Activated CD4-positive, alpha-beta T cell treated with anti-CD3 and anti-CD28 coated beads, Interleukin-10, Interleukin-2, amounts not matched to agents 100 ng/mL and 50 ng/mL, durations not matched to agents 16 hours and 8 hours (primary cell): ENCODE data around the gene PLCG2.
"Not testable (repeated sequence)": the region's sequence is repeated elsewhere in the genome, so short reads cannot be mapped to it uniquely, and the experiment has no call there.

Experiments used
- DNase-seq: peaks from one replicate; pipeline ENCODE4 v3.0.0-alpha.2; 2020

Gene PLCG2

DNA sequence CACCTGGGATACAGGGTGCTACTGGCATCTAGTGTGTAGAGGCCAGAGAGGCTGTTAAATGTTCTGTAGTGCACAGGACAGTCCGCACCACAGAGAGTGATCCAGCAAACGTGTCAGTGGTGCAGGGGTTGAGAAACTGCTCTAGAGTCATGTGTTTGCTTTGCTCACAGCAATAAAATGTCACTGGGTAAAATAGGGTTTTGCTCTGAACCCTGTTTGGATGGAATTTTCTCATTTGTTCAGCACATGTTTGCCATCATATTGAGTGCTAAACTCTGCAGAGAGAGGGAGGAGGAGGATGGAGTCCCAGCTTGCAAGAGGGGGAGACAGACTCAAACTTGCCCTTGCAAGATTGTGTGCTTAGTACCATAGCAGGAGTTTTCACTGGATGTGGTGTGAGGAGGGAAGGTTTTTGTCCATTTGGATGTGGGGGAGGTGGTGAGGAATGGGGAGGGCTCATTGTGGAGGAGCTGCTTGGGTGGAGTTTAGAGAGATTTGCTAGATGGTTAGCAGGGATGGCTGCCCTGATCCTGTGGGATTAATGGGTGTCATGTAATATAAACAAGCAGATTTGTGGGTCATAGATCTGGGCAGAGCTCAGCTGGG is 11.8 kb downstream of the PLCG2 start:
- DNase-seq = no peak

DNA sequence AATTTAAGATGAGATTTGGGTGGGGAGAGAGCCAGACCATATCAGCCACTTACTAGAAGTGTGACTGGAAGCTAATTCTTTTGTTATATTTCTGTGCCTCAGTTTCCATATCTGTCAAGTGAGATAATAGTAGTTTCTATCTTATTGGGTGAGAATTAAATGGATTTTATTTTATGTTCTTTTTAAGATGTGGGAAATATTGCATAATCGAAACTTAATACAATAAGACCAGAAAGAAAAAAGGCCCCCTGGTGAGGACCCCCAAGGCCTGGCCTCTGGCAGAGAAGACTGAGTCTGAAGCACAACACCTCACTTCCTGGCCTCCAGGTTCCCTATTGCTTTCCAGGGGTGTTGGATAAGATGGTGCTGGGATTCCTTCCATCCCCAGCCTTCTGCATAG is 13.7 kb downstream of the PLCG2 start:
- DNase-seq = no peak

DNA sequence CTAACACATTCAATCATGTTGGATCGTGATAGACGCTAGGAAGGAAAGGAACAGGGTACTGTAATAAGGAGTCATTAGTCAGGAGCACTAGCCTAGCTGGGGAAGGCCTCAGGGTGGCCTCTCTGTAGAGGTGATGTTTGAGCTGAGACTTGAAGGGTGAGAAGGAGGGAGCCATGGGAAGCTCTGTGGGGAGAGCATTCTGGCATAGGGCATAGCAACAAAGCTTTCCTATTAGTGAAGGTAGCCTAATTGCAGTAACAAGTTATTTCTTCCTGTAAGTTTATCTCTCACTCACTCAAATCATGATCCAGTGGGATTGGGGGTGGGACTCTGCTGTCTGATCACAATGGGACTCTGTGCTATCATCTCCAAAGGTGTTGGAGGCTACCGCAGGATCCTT is 16.1 kb downstream of the PLCG2 start:
- no peak for DNase-seq

DNA sequence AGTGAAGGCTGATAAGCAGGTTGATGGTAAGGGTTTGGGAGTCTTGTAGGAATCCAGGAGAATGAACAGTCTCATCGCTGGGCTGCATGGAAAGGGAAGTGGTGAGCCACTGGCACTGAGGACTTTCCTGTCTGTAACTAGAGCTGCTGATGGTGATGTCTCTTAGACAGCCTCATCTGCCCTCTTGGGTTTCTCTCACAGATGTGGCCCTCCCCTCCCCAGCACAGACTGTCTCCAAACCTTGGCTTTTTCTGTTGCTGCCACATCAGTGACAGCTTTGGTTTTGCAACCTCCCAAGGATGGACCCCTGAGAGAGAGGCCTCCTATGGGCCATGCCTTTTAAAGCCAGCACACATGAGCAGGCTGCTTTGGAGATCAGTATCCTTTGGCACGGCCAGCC is 16.9 kb downstream of the PLCG2 start:
- no peak for DNase-seq

DNA sequence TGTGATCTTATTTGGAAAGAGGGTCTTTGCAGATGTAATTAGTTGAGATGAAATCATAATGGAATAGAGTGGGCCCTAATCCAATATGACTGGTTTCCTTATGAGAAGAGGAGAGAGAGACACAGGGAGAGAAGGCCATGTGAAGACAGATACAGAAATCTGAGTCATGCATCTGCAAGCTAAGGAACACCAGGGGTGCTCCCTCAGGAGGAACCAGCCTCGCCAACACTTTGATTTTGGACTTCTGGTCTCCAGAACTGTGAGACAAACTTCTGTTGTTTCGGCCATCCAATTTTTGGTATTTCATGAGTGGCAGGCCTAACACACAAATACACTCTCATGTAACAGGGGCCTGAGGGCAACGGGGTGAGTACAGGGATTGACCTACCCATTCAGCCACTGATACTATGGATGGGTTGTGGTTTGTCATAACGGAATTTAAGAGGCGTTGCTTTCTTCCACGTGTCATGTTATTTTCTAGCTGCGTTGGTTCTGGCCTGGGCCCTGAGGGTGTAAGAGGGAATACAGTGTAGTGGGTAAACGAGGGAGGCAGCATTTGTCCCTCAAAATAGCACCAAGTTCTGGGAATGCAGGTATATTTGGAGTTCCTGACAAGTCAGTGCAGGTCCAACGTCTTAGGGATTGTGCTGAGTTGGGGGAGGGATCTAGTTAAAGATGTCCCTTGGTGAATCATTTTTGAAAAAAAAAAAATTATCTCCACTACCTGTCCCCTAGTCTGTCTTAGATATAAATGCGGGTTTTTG is 17.7 kb downstream of the PLCG2 start:
- no peak for DNase-seq

DNA sequence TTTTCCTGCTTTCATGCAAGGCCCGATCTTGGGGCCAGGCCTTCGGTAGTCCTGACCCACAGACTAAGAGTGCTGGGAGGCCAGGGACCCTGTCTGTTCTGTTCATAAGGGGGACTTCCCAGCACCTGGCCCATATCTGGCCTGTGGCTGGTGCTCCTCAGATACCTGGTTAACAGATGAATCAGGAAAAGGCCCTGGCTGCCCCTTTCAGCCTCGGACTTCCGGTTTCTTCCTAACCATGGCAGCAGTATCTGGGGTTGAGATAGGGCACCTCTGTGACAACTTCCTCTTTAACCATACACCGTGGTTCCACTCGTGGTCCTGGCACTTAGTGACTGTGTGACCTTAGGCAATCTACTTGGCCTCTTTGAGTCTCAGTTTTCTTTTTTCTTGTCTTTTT is 18.4 kb downstream of the PLCG2 start:
- peak; percentile 47 for DNase-seq

DNA sequence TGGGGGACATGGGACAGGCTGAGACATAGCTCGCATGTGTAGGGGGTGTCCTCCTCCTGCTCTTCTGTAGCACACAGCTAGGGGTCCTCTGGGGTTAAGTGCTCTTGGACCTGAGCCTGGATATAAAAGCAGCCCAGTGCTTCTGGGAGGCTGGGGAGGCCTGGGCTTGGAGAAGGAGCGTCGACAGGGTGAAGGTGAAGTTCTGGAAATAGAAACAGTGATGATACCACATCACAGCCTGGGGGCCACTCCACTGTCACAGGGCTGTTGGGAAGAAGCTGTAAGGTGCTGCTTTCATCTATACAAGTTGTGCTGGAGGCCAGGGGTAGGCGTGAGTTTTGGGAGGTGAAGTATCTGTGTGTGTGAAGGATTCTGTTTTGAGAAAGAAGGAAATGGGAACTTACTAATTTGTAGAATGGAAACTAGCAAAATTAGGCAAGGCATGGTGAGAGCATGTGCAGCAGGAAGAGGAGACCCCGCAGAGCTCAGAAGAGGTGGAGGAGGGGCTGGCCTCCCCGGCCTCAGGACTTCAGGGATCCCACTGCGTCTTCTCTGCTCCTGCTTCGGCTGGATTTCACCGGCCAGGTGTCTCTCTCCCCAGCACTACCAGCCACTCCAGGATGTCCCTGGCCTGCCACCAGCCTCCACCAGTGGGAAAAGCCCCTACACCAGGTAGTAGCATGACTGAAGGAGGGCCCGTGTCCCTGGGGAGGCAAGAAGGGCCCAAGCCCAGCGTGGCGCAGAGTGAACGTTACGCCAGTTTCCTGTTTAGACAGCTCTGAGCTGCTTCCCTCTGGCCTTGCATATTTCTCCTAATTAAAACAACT is 19.4 kb downstream of the PLCG2 start:
- DNase-seq = peak; percentile 85

DNA sequence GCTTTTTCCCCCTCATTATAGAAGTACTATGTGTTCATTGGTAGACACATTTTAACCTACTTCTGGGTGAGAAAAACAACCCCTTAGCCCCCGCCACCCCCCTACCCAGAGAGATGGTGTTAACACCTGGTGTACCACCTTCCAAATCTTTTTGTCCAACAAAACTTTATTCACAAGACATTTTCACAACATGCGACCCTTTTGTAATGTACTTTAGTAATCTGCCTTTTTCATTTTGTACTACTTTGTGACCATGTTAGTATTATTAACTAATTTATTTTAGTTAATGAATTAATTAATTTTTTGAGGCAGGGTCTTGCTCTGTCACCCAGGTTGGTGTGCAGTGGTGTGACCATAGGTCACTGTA is 20.0 kb downstream of the PLCG2 start:
- DNase-seq = no peak

DNA sequence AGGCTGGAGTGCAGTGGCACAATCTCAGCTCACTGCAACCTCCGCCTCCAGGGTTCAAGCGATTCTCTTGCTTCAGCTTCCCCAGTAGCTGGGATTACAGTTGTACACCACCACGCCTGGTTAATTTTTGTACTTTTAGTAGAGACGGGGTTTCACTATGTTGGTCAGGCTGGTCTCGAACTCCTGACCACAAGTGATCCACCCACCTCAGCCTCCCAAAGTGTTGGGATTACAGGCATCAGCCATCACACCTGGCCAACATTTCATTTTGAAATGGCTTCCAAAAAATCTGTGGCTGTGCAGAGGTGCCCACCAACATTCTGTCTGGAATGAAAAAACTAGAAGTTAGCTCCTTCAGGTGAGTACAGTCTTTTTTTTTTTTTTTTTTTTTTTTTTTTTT is 22.6 kb downstream of the PLCG2 start:
- DNase-seq = not testable (repeated sequence)

DNA sequence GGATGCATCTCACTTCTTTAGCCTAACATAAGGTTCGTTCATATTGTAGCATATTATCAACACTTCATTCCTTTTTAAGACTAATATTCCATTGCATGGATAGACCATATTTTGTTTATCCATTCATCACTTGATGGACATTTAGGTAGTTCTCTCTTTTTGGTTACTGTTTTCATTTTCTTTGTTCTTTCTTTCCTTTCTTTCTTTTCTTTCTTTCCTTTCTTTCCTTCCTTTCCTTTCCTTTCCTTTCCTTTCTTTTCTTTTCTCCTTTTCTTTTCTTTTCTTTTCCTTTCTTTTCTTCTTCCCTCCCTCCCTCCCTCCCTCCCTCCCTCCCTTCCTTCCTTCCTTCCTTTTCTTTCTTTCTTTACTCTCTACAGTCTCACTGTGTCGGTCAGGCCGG is 24.2 kb downstream of the PLCG2 start:
- no peak for DNase-seq

DNA sequence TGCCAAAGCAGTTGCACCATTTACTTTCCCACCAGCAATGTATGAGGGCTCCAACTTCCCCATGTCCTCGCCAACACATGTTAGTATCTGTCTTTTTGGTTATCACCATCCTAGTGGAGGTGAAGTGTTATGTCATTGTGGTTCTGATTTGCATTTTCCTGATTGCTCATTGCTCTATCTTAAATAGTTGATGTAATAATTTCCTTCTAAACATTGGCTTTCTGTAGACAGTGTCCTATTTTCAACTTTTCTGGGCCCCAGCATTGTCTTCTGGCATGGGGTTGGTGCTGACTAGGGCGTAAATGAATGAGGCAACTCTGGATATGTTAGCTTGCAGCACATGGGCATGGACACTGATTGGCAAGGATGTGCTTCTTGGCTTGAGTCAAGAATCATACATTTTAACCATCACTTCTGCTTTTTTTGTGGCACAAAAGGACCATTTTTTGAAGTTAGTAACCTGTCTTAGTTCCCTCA is 25.1 kb downstream of the PLCG2 start:
- no peak for DNase-seq

DNA sequence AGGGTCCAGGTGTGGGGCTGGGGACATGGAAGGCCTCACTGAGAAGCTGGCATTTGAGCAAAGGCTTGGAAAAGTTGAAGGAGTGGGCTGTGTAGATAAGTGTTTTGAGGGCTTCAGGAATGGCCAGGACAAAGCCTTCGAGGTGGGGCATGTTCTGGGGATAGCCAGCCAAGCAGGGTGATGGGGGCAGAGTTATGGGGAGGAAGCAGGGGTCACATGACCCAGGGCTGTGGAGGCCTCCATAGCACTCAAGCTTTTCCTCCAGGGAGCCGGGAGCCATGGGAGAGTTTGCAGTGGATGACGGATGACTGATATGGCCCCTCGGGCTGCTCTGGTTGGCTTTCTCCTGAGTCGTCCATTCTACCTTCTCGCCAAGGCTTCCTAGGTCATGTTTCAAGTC is 27.6 kb downstream of the PLCG2 start:
- no peak for DNase-seq

DNA sequence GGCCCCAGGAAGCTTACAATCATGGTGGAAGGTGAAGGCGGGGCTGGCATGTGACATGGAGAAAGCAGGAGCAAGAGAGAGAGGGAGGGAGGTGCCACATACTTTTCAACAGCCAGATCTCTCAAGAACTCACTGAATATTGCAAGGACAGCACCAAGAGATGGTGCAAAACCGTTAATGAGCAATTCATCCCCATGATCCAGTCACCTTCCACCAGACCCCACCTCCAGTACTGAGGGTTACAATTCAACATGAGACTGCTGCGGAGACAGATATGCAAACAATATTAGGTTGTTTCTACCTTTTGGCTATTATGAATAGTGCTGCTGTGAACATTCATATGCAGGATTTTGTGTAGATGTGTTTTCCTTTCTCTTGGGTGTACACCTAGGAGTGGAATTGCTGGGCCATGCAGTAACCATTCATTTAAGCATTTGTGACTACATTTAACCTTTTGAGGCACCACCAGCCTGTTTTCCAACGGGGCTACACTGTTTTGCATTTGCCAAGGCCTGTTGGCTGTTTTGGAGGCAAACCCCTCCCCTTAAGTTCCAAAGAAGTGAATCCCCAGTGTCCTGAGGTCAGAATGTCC is 28.8 kb downstream of the PLCG2 start:
- DNase-seq = no peak

DNA sequence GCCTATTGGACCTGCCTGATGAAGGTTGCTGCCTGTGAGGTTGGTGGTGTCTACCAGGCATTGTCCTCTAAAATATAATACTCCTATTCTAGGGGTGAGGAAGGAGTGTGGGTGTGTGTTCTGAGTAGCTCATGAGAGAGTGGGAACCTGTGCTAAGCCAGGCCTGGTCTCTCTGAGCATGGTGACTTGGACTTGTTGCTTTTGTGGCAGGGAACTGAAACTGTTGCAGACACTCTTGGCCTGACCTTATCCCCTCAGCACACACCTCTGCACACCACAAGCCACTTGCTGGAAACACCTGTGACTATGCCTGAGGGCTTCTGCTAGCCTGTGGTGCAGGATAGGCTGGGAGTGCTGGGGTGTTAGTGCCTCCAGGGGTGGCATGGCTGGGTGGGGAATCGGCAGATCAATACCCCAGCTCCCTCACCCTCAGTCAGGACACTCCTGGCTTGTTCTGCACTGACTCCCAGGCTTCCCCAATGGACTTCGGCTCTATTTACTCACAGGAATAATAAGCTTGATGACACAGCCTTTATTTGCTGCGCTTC is 29.9 kb downstream of the PLCG2 start:
- peak; percentile 51 for DNase-seq

DNA sequence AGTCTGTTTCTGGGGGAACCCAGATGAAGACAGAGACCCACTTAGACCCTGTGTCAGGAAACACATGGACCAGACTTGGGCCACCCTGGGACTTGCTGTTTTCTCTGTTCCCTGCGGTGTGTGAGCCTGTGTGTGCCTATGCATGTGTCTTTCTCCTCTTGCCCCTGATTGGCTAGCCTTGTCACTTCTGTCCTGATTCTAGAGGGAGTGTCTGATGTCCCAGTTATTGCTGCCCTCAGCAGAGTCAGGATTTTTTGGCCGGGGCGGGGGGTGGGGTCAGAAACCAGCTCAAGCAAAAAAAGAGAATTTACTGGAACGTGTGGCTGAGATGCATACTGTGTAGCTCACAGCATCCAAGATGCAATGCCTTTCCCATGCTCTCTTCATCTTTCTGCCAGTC is 30.5 kb downstream of the PLCG2 start:
- DNase-seq = no peak

DNA sequence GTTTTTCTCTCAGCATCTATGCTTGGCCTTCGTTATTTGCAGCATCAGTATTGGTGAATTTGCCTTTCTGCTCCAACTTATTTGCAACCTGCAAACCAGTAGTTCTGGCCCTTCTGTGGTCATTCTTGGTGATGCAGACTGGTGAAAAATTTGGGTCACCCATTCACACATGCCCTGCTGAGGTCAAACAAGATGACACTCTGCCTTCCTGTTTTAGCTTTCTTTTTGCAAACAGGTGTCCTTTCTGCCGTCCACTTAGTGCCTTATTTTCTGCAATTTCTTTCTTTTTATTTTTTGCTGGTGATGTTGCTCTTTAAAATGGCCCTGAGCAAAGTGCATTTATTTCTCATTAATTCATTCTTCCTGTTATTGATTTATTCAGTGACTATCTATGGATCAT is 31.3 kb downstream of the PLCG2 start:
- DNase-seq = no peak

DNA sequence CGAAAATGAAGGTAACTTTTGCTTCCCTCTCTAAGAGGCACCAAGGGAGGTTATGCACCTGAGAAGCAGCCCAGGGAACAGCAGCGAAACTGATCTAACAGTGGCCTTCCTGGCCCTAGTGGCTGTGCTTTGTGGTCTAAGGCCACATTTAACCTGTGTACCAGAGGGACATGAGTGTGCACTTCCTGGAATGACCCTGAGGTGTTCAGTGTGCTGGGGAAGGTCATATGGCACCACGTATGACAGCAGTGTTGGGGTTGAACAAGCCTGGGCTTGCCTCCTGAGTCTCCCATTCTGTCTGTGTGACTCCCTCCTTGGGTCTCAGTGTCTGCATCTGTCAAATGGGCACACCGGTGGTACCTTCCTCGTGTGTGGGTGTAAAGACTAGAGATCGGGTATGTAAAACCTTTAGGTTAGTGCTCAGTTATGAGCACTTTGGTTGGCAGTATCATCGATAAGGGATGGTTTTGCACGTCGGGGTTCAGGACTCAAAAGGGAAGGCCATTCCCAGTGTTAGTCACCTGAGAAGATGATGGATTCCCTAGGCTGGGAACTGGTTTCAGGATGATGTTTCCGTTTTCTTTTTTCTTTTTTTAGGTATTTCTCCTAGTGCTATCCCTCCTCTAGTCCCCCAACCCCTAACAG is 31.9 kb downstream of the PLCG2 start:
- DNase-seq = no peak

DNA sequence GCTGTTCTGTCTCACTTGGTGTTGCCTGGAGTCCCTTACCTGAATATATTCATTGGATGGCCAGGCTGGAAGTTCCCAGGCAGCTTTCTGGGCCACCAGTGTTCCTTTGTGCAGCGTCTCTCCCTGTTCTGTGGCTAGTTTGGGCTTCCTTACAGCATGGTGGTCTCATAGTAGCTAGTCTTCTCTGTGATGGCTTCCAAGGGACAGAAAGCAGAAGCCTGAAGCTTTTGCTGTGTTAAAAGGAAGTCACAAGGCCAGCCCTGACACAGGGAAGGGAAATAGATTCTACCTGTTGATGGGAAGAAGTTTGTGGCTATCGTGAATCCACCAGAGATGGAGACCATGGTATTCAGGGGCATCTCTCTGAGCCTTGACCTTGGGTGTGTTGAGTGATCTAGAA is 34.6 kb downstream of the PLCG2 start:
- no peak for DNase-seq

DNA sequence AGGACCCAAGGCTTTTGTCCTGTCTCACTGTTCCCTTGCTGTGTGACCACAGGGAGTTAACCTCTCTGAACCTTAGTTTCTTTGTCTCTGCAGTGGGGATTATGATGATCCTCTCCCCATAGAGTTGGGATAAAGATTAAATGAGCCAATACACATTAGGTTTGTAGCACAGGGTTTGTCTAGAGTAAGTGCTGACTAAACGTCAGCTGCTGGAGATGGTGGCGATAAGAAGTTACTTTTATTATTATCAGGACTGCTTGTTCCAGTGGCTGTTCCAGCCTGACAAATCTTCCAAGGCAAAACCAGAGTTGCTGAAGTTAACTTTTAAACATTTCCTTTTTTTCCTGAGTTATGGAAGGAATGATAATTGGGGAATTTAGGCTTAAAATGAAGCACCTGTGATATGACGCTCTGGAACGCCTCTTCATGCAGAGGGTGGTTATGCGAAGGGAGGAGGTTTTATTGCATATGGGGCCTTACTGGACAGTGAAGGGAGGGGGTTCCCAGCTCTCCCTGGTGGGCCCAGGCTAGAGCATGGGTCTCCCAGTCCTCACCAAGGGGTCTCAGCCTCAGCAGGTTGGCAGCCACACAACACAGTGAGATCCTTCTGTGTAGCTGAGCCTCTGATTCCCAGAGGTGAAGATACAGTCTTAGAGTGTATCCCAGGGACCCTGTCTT is 35.8 kb downstream of the PLCG2 start:
- DNase-seq = no peak

DNA sequence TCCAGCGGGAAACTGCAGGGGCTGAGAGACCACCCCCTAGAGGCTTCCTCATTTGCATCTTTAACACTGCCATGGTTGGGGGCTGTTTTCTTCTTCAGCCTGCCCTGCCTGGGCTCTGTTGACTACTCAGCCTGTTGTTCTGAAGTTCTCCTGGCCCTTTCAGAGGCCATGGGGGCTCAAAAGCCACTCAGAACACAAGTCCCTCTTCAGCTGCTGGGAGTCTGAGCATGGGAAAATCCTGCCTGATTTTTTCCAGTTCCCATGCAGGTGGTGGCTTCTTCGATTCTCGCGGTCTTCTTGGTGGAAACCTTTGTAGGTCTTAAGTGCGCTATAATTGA is 36.3 kb downstream of the PLCG2 start:
- no peak for DNase-seq

DNA sequence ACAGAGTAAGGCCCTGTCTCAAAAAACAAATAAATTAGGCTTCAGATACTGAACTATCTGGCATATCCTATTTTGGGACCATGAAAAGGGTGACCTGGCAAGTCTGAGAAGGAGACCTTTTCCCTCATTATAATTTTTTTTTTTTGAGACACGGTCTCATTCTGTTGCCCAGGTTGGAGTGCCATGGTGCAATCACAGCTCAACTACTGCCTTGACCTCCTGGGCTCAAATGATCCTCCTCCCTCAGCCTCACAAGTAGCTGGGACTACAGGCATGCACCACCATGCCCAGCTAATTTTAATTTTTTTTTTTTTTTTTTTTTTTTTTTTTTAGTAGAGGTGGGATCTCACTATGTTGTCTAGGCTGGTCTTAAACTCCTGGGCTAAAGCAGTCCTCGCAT is 37.3 kb downstream of the PLCG2 start:
- no peak for DNase-seq

DNA sequence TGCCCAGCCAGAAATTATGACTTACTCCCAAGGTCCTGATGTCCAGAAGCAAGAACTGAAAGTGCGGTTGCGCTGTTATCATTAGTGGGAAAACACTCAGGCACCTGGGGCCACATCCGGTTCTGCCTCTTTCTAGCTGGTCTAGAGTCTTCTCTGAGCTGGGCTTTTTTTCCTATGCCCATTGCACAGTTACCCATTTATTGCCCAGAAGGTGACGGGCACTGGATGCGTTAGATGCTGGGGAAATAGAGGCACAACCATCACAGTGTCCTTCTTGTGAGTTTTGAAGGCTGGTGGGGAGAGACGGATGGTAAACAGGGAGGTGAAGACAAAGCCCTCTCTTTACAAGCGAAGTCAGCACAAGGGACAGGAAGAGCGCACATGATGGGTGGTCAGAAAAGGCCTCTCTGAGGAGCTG is 37.7 kb downstream of the PLCG2 start:
- no peak for DNase-seq
